Occipital lobe (tissue), 2 donors: ENCODE measurements around the gene CECR2. TPM values are rescaled to one million over a fixed set of nuclear protein-coding genes. Genes with fewer than 3 reads are reported as not detected.
"Not testable (repeated sequence)": the region's sequence is repeated elsewhere in the genome, so short reads cannot be mapped to it uniquely, and the experiment has no call there.

Experiments
- DNase-seq: peaks from one replicate; lab custom pipeline; 2025; lab: John Stamatoyannopoulos, UW
- total RNA-seq: library from RNA; depleted of rRNA; stranded (reverse); fragments of >200 nt; gene quantifications from one replicate; pipeline ENCODE4 v1.2.3, GENCODE V29; 2014

Gene CECR2
- total RNA-seq, 1 donor from 2014 or later: 4.4 TPM

DNA sequence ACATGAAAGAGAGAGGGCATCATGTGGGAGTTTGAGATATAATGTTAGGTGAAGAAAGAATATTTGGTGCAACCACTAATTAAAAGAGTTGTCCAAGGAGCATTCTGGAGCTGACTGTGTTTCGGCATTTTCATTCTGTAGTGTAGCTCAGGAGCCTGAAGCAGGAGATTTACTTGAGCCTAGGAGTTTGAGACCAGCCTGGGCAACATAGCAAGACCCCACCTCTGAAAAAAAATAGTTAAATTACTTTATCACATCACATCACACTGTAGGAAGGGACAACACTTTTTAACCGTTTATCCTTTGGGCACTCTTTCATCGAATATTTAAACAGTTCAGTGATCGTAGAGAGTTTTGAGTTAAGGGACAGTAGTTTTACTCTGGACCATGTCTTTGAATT is 143.7 kb downstream of the CECR2 start:
- DNase-seq: no peak

GRCh38 chr22:17513612-17514011 is 144.4 kb downstream of the CECR2 start:
- no peak for DNase-seq

GRCh38 chr22:17514084-17514483 is 144.8 kb downstream of the CECR2 start:
- no peak for DNase-seq

- DNase-seq: no peak
Observed at GRCh38 chr22:17518406-17518805, 149.1 kb downstream of the CECR2 start.

DNA sequence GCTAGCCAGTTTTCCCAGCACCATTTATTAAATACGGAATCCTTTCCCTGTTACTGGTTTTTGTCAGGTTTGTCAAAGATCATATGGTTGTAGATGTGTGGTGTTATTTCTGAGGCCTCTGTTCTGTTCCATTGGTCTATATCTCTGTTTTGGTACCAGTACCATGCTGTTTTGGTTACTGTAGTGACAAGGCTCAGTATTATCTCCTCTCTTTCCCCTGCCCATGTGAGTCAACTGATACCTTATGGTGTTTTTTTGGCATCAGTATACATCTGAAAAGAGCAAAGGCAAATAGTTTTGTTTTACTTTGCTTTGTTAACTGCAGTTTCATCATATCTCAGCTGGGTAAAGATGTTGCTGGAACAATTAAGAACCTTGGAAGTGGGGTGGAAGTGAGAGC is 152.7 kb downstream of the CECR2 start:
- not testable (repeated sequence) for DNase-seq

DNA sequence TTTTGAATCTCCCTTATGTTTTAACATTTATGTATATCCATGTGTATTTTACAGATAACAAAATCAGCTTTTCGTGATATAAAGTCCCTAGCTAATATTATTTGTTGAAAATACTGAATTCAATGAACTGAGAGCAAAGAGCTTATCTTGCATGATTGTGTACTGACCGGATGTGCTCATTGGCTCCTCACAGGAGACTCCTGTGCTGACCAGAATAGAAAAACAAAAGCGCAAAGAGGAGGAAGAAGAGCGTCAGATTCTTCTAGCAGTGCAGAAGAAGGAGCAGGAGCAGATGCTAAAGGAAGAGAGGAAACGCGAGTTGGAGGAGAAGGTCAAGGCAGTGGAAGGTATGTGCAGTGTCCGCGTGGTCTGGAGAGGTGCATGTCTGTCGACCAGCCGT is 154.7 kb downstream of the CECR2 start:
- DNase-seq: no peak

- peak; percentile 31 for DNase-seq
Observed at GRCh38 chr22:17536269-17536668, 167.0 kb downstream of the CECR2 start.

DNA sequence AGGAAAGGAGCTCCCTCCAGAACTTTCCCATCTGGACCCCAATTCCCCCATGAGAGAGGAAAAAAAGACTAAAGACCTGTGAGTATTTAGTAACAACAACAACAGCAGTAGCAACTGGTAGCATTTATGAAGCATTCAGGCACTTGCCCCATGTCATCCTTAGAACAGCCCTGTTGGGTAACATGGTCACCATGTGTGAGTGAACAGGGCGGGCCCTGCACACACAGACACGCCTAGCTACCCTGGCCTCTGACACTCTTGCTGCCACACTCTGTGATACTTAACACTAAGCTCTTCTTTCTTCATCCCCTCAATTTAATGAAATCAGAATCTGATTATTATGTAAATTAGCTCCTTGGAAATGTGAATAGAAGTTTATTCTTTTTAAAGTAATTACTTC is 167.9 kb downstream of the CECR2 start:
- no peak for DNase-seq

DNA sequence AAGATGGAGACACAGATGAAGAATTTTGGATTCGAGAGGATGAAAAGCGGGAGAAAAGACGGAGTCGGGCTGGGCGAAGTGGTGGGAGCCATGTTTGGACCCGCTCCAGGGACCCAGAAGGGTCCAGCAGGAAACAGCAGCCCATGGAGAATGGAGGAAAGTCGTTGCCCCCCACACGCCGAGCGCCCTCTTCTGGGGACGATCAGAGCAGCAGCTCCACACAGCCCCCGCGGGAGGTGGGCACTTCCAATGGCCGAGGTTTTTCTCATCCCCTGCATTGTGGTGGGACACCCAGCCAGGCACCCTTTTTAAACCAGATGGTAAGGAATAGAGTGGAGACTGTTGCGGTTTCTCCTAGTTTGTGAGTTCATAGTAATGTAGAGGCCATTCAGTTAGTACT is 171.2 kb downstream of the CECR2 start:
- DNase-seq: no peak

DNA sequence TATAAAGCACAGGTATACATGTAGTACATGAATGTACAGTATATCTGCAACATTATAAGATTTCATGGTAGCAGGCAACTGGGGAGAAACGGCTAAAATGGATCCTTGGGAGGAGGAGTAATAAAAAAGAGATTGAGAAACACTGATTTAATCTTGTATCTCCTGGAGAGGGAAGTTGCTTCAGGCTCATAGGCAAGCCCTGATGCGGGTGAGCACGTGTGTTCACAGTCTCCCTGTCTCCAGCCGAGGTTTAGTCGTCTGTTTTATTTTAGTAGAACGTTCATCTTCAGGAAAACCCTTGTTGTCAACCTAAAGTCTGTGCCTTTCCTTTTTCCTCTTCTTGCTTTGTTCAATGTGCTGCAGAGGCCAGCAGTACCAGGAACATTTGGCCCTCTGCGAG is 172.2 kb downstream of the CECR2 start:
- DNase-seq: no peak

DNA sequence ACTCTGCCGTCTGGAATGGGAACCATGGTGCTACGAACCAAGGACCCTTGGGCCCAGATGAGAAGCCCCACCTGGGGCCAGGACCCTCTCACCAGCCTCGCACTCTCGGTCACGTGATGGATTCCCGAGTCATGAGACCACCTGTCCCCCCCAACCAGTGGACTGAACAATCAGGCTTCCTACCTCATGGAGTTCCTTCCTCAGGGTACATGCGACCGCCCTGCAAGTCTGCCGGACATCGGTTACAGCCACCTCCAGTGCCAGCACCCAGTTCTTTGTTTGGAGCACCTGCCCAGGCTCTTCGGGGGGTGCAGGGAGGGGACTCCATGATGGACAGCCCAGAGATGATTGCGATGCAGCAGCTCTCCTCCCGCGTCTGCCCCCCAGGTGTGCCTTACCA is 173.2 kb downstream of the CECR2 start:
- DNase-seq: no peak

- no peak for DNase-seq
Observed at GRCh38 chr22:17548010-17548755, 178.9 kb downstream of the CECR2 start.

GRCh38 chr22:17548756-17549035 is 179.4 kb downstream of the CECR2 start:
- DNase-seq: no peak

- no peak for DNase-seq
Observed at GRCh38 chr22:17549183-17549582, 179.9 kb downstream of the CECR2 start.

DNA sequence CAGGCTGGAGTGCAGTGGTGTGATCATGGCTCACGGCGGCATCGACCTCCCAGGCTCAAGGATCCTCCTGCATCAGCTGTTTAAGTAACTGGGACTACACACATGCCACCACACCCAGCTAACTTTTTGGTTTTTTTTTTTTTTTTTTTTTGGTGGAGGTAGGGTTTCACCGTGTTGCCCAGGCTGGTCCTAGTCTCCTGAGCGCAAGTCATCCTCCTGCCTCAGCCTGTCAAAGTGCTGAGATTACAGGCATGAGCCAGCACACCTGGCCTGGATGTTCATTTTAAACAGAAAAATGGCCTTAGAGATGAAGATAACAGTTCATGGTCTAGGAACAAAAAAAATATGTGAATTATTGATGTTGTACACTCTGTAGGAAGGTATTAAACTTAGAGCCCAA is 180.4 kb downstream of the CECR2 start:
- DNase-seq: no peak

- no peak for DNase-seq
Observed at GRCh38 chr22:17552737-17553136, 183.5 kb downstream of the CECR2 start.

GRCh38 chr22:17554814-17555213 is 185.6 kb downstream of the CECR2 start:
- no peak for DNase-seq

DNA sequence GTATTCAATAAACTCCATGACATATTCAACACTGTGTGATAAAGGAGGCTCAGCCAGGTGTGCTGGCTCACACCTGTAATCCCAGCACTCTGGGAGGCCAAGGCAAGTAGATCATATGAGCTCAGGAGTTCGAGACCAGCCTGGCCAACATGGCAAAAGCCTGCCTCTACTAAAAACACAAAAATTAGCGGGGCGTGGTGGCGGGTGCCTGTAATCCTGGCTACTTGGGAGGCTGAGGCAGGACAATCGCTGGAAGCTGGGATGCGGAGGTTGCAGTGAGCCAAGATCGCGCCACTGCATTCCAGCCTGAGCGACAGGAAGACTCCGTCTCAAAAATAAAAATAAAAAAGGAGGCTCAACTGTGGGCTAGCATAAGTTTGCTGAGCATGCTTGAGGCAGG is 189.9 kb downstream of the CECR2 start:
- no peak for DNase-seq

GRCh38 chr22:17562906-17563870 is 193.9 kb downstream of the CECR2 start, which contains the start of gene SLC25A18:
Gene SLC25A18 (plus strand): TSS chr22:17563498. CDS start chr22:17579945, 16,447 bp downstream.
- DNase-seq: peak; percentile 67

GRCh38 chr22:17563936-17564391 is 194.7 kb downstream of the CECR2 start:
- DNase-seq: peak; percentile 57

DNA sequence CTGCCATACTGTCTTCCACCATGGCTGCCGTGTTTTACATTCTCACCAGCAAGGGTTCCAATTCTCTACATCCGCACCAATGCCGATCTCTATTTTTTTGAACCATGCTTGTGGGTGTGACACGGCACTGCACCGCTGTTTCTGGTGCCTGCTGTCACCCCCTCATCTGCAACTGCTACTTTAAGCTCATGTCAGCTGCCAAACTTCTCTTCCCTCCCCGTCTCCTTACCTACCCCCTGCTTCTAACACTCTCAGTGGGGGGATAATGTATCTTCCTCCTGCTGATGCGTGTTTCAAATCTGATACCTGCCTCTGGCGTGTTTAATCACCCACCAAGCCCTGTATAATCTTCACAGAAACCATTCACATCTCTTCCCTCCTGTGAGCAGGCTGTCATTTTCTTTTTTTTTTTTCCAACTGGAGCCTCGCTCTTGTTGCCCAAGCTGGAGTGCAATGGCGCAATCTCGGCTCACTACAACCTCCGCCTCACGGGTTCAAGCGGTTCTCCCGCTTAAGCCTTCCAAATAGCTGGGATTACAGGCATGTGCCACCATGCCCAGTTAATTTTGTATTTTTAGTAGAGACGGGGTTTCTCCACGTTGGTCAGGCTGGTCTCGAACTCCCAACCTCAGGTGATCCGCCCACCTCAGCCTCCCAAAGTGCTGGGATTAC is 196.9 kb downstream of the CECR2 start:
- not testable (repeated sequence) for DNase-seq

- no peak for DNase-seq
Observed at GRCh38 chr22:17566776-17567175, 197.5 kb downstream of the CECR2 start.
